ENCODE measurements around the gene CER1.

CER1 gene

GRCh38 chr9:14722391-14723035 is at the start of gene CER1:
TSS of gene CER1 (minus strand) at chr9:14722733. CDS start at chr9:14722672, 61 bp downstream.
- FAIRE-seq (no peak), DNase-seq (ENCODE audit: low spot score) (no peak)

- DNase-seq (ENCODE audit: low spot score) (no peak), FAIRE-seq (no peak)
Measured at GRCh38 chr9:14770592-14770991, 48.1 kb upstream of the CER1 start.

GRCh38 chr9:14769230-14769571 is 46.7 kb upstream of the CER1 start:
- peak; percentile 8 for DNase-seq (ENCODE audit: low spot score)
- no peak for FAIRE-seq

GRCh38 chr9:14768405-14769229 is 46.1 kb upstream of the CER1 start:
- DNase-seq (ENCODE audit: low spot score) (peak; percentile 18), FAIRE-seq (no peak)

GRCh38 chr9:14766299-14766698 is 43.8 kb upstream of the CER1 start:
- FAIRE-seq (no peak), DNase-seq (ENCODE audit: low spot score) (no peak)

GRCh38 chr9:14761584-14761983 is 39.1 kb upstream of the CER1 start:
- DNase-seq (ENCODE audit: low spot score) (no peak), FAIRE-seq (no peak)

- FAIRE-seq: no peak
- DNase-seq (ENCODE audit: low spot score): no peak
Measured at GRCh38 chr9:14760060-14760459, 37.5 kb upstream of the CER1 start.

GRCh38 chr9:14756291-14756690 is 33.8 kb upstream of the CER1 start:
- FAIRE-seq: no peak
- DNase-seq (ENCODE audit: low spot score): no peak

- FAIRE-seq: no peak
- no peak for DNase-seq (ENCODE audit: low spot score)
Measured at GRCh38 chr9:14752871-14753270, 30.3 kb upstream of the CER1 start.

GRCh38 chr9:14752271-14752670 is 29.7 kb upstream of the CER1 start:
- FAIRE-seq (no peak), DNase-seq (ENCODE audit: low spot score) (no peak)

- DNase-seq (ENCODE audit: low spot score): no peak
- FAIRE-seq: no peak
Measured at GRCh38 chr9:14750821-14751220, 28.3 kb upstream of the CER1 start.

- no peak for DNase-seq (ENCODE audit: low spot score)
- FAIRE-seq: no peak
Measured at GRCh38 chr9:14749741-14750211, 27.2 kb upstream of the CER1 start.

GRCh38 chr9:14748373-14748772 is 25.8 kb upstream of the CER1 start:
- no peak for FAIRE-seq

GRCh38 chr9:14747111-14747510 is 24.6 kb upstream of the CER1 start:
- FAIRE-seq: no peak
- DNase-seq (ENCODE audit: low spot score): no peak

More at GRCh38 chr9:14748373-14748772, 25.8 kb upstream of the CER1 start:
- no peak for DNase-seq (ENCODE audit: low spot score)

GRCh38 chr9:14746626-14747025 is 24.1 kb upstream of the CER1 start:
- no peak for DNase-seq (ENCODE audit: low spot score)
- FAIRE-seq: no peak

- no peak for FAIRE-seq
- DNase-seq (ENCODE audit: low spot score): no peak
Measured at GRCh38 chr9:14744768-14745167, 22.2 kb upstream of the CER1 start.

GRCh38 chr9:14741369-14741768 is 18.8 kb upstream of the CER1 start:
- DNase-seq (ENCODE audit: low spot score): no peak
- no peak for FAIRE-seq

- no peak for DNase-seq (ENCODE audit: low spot score)
- no peak for FAIRE-seq
Measured at GRCh38 chr9:14733133-14733532, 10.6 kb upstream of the CER1 start.

- FAIRE-seq (no peak), DNase-seq (ENCODE audit: low spot score) (no peak)
Measured at GRCh38 chr9:14731294-14731981, 8.9 kb upstream of the CER1 start.

- no peak for FAIRE-seq
- DNase-seq (ENCODE audit: low spot score): no peak
Measured at GRCh38 chr9:14730461-14730898, 7.9 kb upstream of the CER1 start.

GRCh38 chr9:14723301-14723700 is 768 bp upstream of the CER1 start:
- FAIRE-seq (no peak), DNase-seq (ENCODE audit: low spot score) (no peak)

- DNase-seq (ENCODE audit: low spot score): no peak
- no peak for FAIRE-seq
Measured at GRCh38 chr9:14719231-14719923, 3.2 kb downstream of the CER1 start.
